ENCODE results near the gene SEC62. TPM values are rescaled to one million over a fixed set of nuclear protein-coding genes. Genes with fewer than 3 reads are reported as not detected.

The SEC62 gene
- polyA plus RNA-seq, 3 donors: 15.6 to 117 (median 95.2) TPM

DNA sequence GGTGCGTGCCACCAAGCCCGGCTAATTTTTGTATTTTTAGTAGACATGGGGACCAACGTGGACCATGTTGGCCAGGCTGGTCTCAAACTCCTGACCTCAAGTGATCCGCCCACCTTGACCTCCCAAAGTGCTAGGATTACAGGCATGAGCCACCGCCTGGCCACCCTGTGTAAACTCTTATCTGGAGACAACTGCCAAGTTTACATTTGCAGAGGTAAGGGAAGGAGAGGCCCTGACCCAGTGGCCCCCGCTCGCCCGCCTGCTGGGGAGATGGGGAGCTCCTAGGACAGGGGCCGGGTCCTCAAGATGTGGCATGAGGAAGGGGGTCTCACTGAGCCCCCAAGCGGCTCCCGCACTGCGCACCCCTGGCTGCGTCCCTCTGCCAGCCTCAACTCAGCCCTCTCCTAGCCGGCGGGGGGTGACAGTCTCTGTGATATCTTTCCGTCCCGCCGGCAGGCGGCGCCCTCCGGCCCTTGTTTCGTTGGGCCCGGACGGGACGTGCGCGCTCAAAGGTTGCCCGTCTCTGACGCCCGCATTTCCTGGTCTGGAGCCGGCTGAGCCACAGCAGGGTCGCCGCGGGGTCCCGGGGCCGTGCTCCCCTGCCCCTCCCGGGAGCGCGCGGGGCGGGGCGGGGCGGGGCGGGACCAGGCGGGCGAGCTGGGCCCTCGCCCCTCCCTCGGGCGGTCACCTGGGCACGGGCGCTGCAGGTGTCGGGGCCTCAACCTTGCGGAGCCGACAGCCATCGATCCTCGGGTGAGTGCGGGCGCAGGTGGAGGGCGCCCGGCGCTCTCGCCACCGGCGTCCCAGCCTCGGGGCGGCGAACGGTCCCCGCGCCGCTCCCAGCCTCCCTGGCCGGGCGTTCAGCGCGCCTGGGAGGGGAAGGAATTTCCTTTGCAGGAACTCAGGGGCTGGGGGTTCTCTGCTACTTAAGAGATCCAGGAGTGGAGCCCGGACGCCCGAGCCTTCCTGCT lies 71.1 kb downstream of the SEC62 start, which contains the start of gene GPR160:
Gene GPR160, plus strand, starts transcription at position 533 of the 971 bp plus-strand sequence. CDS start 45,978 bp downstream, outside the sequence.
- Histone ChIP-seq H3K9me3 (replicated peaks in 1 of 2; ENCODE audit: control insufficient read depth in 1 of 2, insufficient read depth in 1 of 2, low read length in 2 of 2) (peaks cover 0 to 6% of the 10 kb centered on the region in 2 donors), H3K36me3 (replicated peaks in 1 of 2; ENCODE audit: control insufficient read depth in 1 of 2, insufficient read depth in 2 of 2, low read length in 2 of 2) (no peaks in the 10 kb centered on the region), H3K4me3 (replicated peaks in 1 of 3; ENCODE audit: low read depth in 2 of 3, low read length in 3 of 3) (peak within 1 kb of the TSS; percentile 69 to 97 (median 84)), H3K27me3 (ENCODE audit: control insufficient read depth in 2 of 2, insufficient read depth in 2 of 2, low read length in 2 of 2) (no peaks in the 10 kb centered on the region), H3K27ac (ENCODE audit: low read depth in 1 of 2, low read length in 2 of 2) (peak within 1 kb of the TSS; percentile 48 to 76), H3K79me2 (ENCODE audit: insufficient read depth, low read length) (peaks cover 23% of the 10 kb centered on the region), H3K9ac (ENCODE audit: insufficient read depth, low read length, poor library complexity, severe bottlenecking) (peak within 1 kb of the TSS; percentile 90), H2AFZ (ENCODE audit: insufficient read depth, low read depth, low read length, poor library complexity, severe bottlenecking) (peak within 1 kb of the TSS; percentile 93), H3K4me2 (replicated peaks; ENCODE audit: extremely low read depth, low read length, poor library complexity, severe bottlenecking) (peak within 1 kb of the TSS; percentile 96), H4K20me1 (ENCODE audit: insufficient read depth, low read length) (no peaks in the 10 kb centered on the region), H3K4me1 (ENCODE audit: control insufficient read depth in 1 of 2, insufficient read depth in 2 of 2, low read length in 2 of 2) (peaks cover 21 to 32% of the 10 kb centered on the region in 2 donors)
- H3K4me1 Mint-ChIP-seq: peaks cover 19% of the 10 kb centered on the region
- WGBS (ENCODE audit: insufficient coverage): 4% methylated on average over 67 of the region's 78 CpGs
- H3K4me3 Mint-ChIP-seq: peak within 1 kb of the TSS; percentile 93 to 94
- peak within 1 kb of the TSS; percentile 78 to 89 (median 82) for H3K27ac Mint-ChIP-seq
- H3K9me3 Mint-ChIP-seq: peaks cover 2 to 7% (median 5%) of the 10 kb centered on the region in 7 donors
- TF ChIP-seq, protein P1, sequence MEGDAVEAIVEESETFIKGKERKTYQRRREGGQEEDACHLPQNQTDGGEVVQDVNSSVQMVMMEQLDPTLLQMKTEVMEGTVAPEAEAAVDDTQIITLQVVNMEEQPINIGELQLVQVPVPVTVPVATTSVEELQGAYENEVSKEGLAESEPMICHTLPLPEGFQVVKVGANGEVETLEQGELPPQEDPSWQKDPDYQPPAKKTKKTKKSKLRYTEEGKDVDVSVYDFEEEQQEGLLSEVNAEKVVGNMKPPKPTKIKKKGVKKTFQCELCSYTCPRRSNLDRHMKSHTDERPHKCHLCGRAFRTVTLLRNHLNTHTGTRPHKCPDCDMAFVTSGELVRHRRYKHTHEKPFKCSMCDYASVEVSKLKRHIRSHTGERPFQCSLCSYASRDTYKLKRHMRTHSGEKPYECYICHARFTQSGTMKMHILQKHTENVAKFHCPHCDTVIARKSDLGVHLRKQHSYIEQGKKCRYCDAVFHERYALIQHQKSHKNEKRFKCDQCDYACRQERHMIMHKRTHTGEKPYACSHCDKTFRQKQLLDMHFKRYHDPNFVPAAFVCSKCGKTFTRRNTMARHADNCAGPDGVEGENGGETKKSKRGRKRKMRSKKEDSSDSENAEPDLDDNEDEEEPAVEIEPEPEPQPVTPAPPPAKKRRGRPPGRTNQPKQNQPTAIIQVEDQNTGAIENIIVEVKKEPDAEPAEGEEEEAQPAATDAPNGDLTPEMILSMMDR (IDR thresholded peaks at IDR 0.05): peak; percentile 91
- H3K36me3 Mint-ChIP-seq: peaks cover 10 to 15% of the 10 kb centered on the region in 2 donors
- peaks cover 0 to 2% (median 0%) of the 10 kb centered on the region in 3 donors for H3K27me3 Mint-ChIP-seq (ENCODE audit: low read depth in 3 of 3)
- DNase-seq: peak; percentile 76 to 87 (median 82)
- intact Hi-C loops (cut with micrococcal nuclease): loop anchor here (5.0 to 10.0 kb wide), 3 partner anchors 53 to 270 kb away; partner anchors contain the start of genes ACTRT3 (in 1 of the 2) and TERC (in 1 of the 2)

DNA sequence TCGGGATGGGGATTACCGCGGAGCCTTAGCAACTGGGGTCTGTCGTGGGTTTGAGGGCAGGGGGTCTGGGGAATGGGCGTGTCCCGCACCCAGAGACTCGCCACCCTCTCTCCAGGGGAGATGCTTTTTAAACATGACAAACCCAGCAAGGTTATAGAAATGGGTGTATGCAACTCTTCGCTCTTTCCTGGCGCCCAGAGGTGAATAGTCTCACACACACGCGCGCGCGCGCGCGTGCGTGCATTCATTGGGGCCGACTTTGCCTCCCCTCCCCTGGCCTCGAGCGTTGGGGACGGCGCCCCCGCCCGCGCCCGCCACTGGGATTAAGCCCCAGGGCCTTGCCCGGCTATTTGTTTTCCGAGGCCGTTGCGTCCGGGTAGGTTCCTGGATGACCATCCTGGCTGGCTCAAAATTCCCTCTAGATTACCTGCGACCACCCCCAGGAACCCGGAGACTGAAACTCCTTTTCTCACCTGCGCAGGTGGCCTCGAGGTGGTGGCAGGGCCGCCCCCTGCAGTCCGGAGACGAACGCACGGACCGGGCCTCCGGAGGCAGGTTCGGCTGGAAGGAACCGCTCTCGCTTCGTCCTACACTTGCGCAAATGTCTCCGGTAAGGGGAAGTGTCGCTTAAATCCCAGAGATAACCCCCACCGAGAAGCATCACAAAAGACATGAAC lies 72.0 kb downstream of the SEC62 start:
- H3K27me3 Mint-ChIP-seq (ENCODE audit: low read depth in 3 of 3): peaks cover 0 to 2% (median 0%) of the 10 kb centered on the region in 3 donors
- peaks cover 1 to 4% (median 3%) of the 10 kb centered on the region in 7 donors for H3K9me3 Mint-ChIP-seq
- H3K36me3 Mint-ChIP-seq: peaks cover 10 to 15% of the 10 kb centered on the region in 2 donors
- H3K79me2 ChIP-seq (ENCODE audit: insufficient read depth, low read length): peaks cover 23% of the 10 kb centered on the region
- peaks cover 0 to 4% of the 10 kb centered on the region in 2 donors for H3K9me3 ChIP-seq (replicated peaks in 1 of 2; ENCODE audit: control insufficient read depth in 1 of 2, insufficient read depth in 1 of 2, low read length in 2 of 2)
- peak overlapping the region; percentile 93 for H2AFZ ChIP-seq (ENCODE audit: insufficient read depth, low read depth, low read length, poor library complexity, severe bottlenecking)
- H3K27me3 ChIP-seq (ENCODE audit: control insufficient read depth in 2 of 2, insufficient read depth in 2 of 2, low read length in 2 of 2): no peaks in the 10 kb centered on the region
- DNase-seq: peak; percentile 54 to 78 (median 76)
- peaks cover 18 to 30% of the 10 kb centered on the region in 2 donors for H3K4me1 ChIP-seq (ENCODE audit: control insufficient read depth in 1 of 2, insufficient read depth in 2 of 2, low read length in 2 of 2)
- H3K36me3 ChIP-seq (replicated peaks in 1 of 2; ENCODE audit: control insufficient read depth in 1 of 2, insufficient read depth in 2 of 2, low read length in 2 of 2): no peaks in the 10 kb centered on the region
- peaks cover 15% of the 10 kb centered on the region for H3K4me1 Mint-ChIP-seq
- WGBS (ENCODE audit: insufficient coverage): under 1% methylated on average over 37 of the region's 51 CpGs
- intact Hi-C loops (cut with micrococcal nuclease): loop anchor here (5.0 to 10.0 kb wide), 3 partner anchors 54 to 271 kb away; partner anchors contain the start of genes ACTRT3 (in 1 of the 2) and TERC (in 1 of the 2)
- H3K27ac Mint-ChIP-seq: peak overlapping the region; percentile 78 to 89 (median 82)
- H3K4me2 ChIP-seq (replicated peaks; ENCODE audit: extremely low read depth, low read length, poor library complexity, severe bottlenecking): peak overlapping the region; percentile 96
- no peaks in the 10 kb centered on the region for H4K20me1 ChIP-seq (ENCODE audit: insufficient read depth, low read length)
- peak overlapping the region; percentile 48 to 76 for H3K27ac ChIP-seq (ENCODE audit: low read depth in 1 of 2, low read length in 2 of 2)
- H3K4me3 Mint-ChIP-seq: peak overlapping the region; percentile 93 to 94
- TF ChIP-seq, protein P1 (IDR thresholded peaks at IDR 0.05): peak; percentile 14
- H3K4me3 ChIP-seq (replicated peaks in 1 of 3; ENCODE audit: low read depth in 2 of 3, low read length in 3 of 3): peak overlapping the region; percentile 69 to 97 (median 84)
- peak overlapping the region; percentile 90 for H3K9ac ChIP-seq (ENCODE audit: insufficient read depth, low read length, poor library complexity, severe bottlenecking)

Measured in CD14-positive monocyte (primary cell).